GM12892 (cell line): Measurements from ENCODE around the gene ZNF619.

Experiments used
- POLR2A ChIP-seq: IDR thresholded peaks from 2 replicates; pipeline ENCODE4 v1.6.1; 2011; ENCODE audit warnings: low read depth, low read length, control low read depth
- POLR2AphosphoS5 ChIP-seq: IDR thresholded peaks from 2 replicates; pipeline ENCODE4 v1.6.1; 2011; ENCODE audit warnings: low read depth, low read length, control low read depth
- TAF1 ChIP-seq: IDR thresholded peaks from 2 replicates; pipeline ENCODE4 v1.6.1; 2011; ENCODE audit warnings: low read depth, mild to moderate bottlenecking, control low read depth, low read length, borderline replicate concordance

GRCh38 chr3:40518067-40518466 is 41.1 kb downstream of the ZNF619 start:
- TF ChIP-seq POLR2A (no peak), POLR2AphosphoS5 (no peak), TAF1 (no peak)
